ENCODE results near the gene FAM236C.
"Not testable (repeated sequence)": the region's sequence is repeated elsewhere in the genome, so short reads cannot be mapped to it uniquely, and the experiment has no call there.

GRCh38 chrX:72932283-72932682 is 19.9 kb downstream of the FAM236C start:
- TF ChIP-seq CTCF (optimal IDR thresholded peaks at IDR 0.05 in 1 of 3, IDR thresholded peaks at IDR 0.05 in 1 of 3, conservative IDR thresholded peaks at IDR 0.05 in 1 of 3; ENCODE audit: extremely low read depth in 1 of 3, insufficient read depth in 2 of 3, low read length in 3 of 3); EZH2 (IDR thresholded peaks at IDR 0.05; ENCODE audit: low read length): not testable (repeated sequence)

All from keratinocyte (primary cell).